ENCODE data around the gene ENG.
"Not testable (repeated sequence)": the region's sequence is repeated elsewhere in the genome, so short reads cannot be mapped to it uniquely, and the experiment has no call there.

ENG gene

GRCh38 chr9:127874301-127875221 lies 20.1 kb upstream of the ENG start:
- no peak for TF ChIP-seq ZNF274 (IDR thresholded peaks at IDR 0.05; ENCODE audit: low read depth, low read length)
- H3K4me3 ChIP-seq (ENCODE audit: low read length): no peak overlapping the region

- TF ChIP-seq ZNF274 (IDR thresholded peaks at IDR 0.05; ENCODE audit: low read depth, low read length): no peak
Observed at GRCh38 chr9:127873886-127874285, 19.4 kb upstream of the ENG start.

GRCh38 chr9:127873223-127873691 lies 18.8 kb upstream of the ENG start:
- TF ChIP-seq ZNF274 (IDR thresholded peaks at IDR 0.05; ENCODE audit: low read depth, low read length): no peak
- H3K4me3 ChIP-seq (ENCODE audit: low read length): no peak overlapping the region

More at GRCh38 chr9:127873886-127874285, 19.4 kb upstream of the ENG start:
- H3K4me3 ChIP-seq (ENCODE audit: low read length): no peak overlapping the region

DNA sequence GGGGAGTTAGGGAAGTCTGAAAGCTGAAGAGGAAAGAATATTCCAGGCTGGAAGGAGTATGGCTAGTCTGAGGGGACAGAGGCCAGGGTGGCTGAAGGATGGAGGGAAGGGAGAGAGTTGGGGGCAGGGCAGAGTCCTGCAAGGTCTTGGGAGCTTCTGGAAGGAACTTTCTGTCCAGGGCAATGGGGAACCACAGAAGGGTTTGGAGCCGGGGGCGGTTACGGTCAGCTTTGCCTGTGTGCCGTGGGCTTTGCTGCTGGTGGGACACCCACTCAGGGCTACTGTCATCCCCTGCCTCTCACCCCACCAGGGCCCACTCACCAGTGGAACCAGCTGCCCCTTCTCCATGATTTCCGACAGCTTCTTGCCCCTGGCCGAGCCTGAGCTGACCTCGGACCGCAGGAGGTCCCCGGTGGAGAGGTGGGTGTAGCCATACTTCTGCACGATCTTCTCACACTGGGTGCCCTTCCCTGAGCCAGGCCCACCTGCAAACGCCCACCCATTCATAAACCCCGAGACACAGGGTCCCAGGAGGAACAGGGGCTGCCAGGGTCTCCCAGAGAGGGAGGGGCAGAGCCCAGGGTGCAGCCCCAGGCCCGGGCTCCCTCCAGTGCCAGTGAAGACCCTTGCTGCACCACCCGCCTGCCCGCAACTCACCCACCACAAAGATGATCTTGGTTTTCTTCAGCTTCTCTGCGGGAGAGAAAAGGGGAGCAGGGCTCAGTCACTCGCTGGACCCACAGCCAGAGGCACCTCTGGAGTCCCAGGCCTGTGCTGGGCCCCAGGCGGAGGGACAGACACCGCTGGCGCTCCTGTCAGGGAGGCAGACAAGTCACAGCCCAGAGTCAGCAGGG lies 18.1 kb upstream of the ENG start:
- H3K4me3 ChIP-seq (ENCODE audit: low read length): no peak overlapping the region
- no peak for TF ChIP-seq ZNF274 (IDR thresholded peaks at IDR 0.05; ENCODE audit: low read depth, low read length)

DNA sequence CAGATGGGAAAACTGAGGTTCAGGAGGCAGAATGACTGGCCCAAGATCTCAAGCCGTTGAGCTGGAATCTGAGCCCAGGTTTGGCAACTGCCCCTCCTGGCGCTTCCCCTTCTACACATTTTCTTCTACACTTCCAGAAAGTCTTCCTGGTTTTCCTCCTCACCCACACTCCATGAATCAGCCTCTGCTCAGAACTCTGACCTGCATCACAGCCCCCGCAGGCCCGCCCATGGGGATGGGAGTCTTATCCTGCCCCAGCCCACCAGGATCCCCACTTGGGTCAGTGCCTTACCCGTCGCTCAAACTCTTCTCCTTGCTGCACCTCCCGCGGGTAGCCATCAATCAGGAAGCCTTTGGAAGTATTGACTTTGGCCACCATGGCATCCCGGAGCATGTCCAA lies 17.1 kb upstream of the ENG start:
- TF ChIP-seq ZNF274 (IDR thresholded peaks at IDR 0.05; ENCODE audit: low read depth, low read length): no peak
- H3K4me3 ChIP-seq (ENCODE audit: low read length): no peak overlapping the region

GRCh38 chr9:127870887-127871286 lies 16.4 kb upstream of the ENG start:
- no peak for TF ChIP-seq ZNF274 (IDR thresholded peaks at IDR 0.05; ENCODE audit: low read depth, low read length)
- H3K4me3 ChIP-seq (ENCODE audit: low read length): no peak overlapping the region

DNA sequence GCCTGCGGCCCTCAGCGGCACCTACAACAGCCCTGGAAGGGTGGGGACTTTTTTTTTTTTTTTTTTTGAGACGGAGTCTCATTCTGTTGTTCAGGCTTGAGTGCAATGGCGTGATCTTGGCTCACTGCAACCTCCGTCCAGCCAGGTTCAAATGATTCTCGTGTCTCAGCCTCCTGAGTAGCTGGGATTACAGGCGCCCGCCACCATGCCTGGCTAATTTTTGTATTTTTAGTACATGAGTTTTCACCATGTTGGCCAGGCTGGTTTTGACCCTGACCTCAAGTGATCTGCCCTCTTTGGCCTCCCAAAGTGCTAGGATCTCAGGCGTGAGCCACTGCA lies 15.7 kb upstream of the ENG start:
- H3K4me3 ChIP-seq (ENCODE audit: low read length): not testable (repeated sequence)

GRCh38 chr9:127869310-127870152 lies 15.1 kb upstream of the ENG start:
- H3K4me3 ChIP-seq (ENCODE audit: low read length): no peak overlapping the region
- no peak for TF ChIP-seq ZNF274 (IDR thresholded peaks at IDR 0.05; ENCODE audit: low read depth, low read length)

DNA sequence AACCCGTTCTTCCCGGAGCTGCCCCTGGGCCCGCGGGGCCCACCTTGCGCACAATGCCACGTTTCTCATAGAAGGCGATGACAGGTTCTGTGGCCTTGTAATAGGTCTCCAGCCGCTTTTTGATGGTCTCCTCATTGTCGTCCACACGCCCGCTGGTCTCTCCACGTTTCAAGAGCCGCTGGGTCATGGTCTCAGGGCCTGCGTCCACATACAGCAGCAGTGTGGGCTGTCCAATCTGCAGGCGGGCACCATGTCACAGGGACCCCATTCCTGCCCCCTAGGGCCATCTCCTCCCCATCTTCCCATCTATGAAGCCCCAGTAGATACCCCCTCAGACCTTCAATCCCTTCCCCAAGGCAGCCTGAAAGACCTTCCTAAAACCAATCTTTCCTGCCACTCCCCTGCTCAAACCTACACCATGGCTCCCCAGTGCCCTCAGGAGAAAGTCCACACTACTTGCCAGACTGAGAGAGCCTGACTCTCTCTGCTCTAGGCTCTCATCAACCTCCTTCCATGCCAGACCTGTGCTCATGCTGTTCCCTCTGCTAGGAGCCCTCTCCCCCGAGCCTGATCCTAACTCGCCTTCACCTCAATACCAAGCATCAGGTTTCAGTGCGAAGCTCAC lies 13.9 kb upstream of the ENG start:
- TF ChIP-seq ZNF274 (IDR thresholded peaks at IDR 0.05; ENCODE audit: low read depth, low read length): no peak

DNA sequence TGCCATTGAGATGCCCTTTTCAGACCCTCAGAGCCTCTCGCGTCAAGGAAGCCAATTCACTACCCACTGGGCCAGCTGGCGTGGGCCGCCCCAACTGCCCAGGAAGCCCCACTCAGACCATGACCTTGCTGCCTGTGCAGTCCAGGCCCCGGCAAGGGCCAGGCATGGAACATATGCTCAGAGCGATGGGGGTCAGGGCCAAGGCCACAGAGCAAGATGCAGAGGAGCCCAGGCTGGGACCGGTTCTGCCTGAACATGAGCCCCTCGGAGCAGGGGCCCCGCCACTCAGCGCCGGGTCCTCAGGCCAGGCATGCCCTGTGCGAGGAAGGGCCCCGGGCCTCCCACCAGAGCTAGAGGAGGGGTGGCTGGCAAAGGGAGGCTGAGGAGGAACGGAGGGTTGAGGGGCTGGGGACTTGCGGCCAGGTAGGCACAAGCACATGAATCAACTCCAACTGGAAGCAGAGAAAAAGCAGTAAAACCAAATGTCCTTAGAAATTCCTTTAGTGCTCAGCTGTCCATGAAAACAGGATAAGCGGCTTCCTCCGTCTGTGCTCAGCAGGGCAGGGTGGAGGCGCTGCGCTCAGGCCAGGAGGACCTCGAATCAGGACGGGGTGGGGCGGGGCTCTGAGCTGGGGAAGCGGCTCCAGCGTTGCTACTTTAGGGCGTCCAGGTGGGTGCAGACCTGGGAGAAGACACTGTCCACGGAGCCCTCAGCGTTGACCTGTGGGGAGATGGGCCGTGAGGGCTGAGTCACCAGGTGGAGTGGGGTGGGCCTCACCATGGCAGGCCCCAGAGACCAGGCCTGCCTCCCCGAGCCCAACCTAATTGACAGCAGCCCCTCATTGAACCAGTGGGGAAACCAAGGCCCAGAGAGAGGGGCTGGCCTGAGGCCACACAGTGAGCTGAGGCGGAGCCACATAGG lies 13.2 kb upstream of the ENG start:
- no peak overlapping the region for H3K4me3 ChIP-seq (ENCODE audit: low read length)
- no peak for TF ChIP-seq ZNF274 (IDR thresholded peaks at IDR 0.05; ENCODE audit: low read depth, low read length)

More for the DNA sequence above, 13.9 kb upstream of the ENG start:
- H3K4me3 ChIP-seq (ENCODE audit: low read length): no peak overlapping the region

- no peak for TF ChIP-seq ZNF274 (IDR thresholded peaks at IDR 0.05; ENCODE audit: low read depth, low read length)
- H3K4me3 ChIP-seq (ENCODE audit: low read length): no peak overlapping the region
Observed at GRCh38 chr9:127866535-127866934, 12.1 kb upstream of the ENG start.

DNA sequence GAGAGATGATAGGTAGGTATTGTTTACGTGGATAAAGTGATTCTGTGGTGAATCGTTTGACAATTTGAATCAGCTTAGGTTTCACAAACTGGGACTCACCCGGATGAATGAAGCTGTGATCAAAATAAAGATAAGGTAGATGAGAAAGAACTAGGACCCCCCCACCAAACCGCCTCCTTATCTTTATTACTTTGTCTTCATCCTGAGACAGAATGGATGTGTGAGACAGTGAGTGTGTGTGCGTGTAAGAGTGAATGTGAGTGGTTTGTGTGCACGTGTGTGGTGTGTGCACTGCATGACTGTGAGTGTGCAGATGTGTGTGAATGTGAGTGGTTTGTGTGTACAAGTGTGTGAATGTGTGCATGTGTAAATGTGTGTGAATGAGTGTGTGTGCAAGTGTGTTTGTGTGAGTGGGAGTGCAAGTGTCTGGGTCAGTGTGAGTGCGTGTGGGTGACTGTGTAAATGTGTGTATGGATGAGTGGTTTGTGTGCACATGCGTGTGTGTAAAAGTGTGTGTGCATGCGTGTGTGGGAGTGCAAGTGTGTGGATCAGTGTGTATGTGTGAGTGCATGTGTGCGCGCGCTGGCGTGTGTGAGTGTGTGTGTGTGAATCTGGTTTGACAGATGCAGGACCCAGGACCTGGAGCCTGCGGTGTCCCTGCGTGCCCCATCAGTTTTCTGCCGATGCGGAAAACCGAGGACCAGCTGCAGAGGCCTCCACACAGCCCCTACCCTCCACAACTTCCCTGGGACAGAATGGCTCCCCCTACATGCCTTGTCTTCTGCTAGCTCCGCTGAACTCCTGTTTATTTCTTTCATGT lies 11.4 kb upstream of the ENG start:
- H3K4me3 ChIP-seq (ENCODE audit: low read length): no peak overlapping the region
- no peak for TF ChIP-seq ZNF274 (IDR thresholded peaks at IDR 0.05; ENCODE audit: low read depth, low read length)

All from GM08714 (cell line).